Activated CD4-positive, alpha-beta T cell treated with anti-CD3 and anti-CD28 coated beads, Interleukin-2, amount 50 U/mL, for 48 hours (primary cell): ENCODE results near the gene STYK1.
"Not testable (repeated sequence)": the region's sequence is repeated elsewhere in the genome, so short reads cannot be mapped to it uniquely, and the experiment has no call there.

Source experiments
- DNase-seq, 2 experiments: peaks; one replicate each; pipeline ENCODE4 v3.0.0-alpha.2; 2020

Gene STYK1

GRCh38 chr12:10688042-10688441, 14.2 kb upstream of the STYK1 start:
- no peak for DNase-seq

- no peak for DNase-seq
Observed at GRCh38 chr12:10672231-10672868, 1.5 kb downstream of the STYK1 start.

- DNase-seq: no peak
Observed at GRCh38 chr12:10669533-10669932, 4.3 kb downstream of the STYK1 start.

- no peak for DNase-seq
Observed at GRCh38 chr12:10668526-10668925, 5.3 kb downstream of the STYK1 start.

- DNase-seq: no peak
Observed at GRCh38 chr12:10667581-10667980, 6.3 kb downstream of the STYK1 start.

GRCh38 chr12:10664499-10664898, 9.4 kb downstream of the STYK1 start:
- DNase-seq: no peak

- DNase-seq: no peak
Observed at GRCh38 chr12:10663869-10664268, 10.0 kb downstream of the STYK1 start.

GRCh38 chr12:10661338-10661737, 12.5 kb downstream of the STYK1 start:
- no peak for DNase-seq

GRCh38 chr12:10654003-10654402, 19.8 kb downstream of the STYK1 start:
- no peak for DNase-seq

- DNase-seq: no peak
Observed at GRCh38 chr12:10652192-10652591, 21.7 kb downstream of the STYK1 start.

- not testable (repeated sequence) for DNase-seq
Observed at GRCh38 chr12:10646576-10646975, 27.3 kb downstream of the STYK1 start.

- DNase-seq: no peak
Observed at GRCh38 chr12:10645910-10646309, 27.9 kb downstream of the STYK1 start.

GRCh38 chr12:10641735-10642500, 31.9 kb downstream of the STYK1 start:
- DNase-seq: no peak

- no peak for DNase-seq
Observed at GRCh38 chr12:10638728-10639127, 35.1 kb downstream of the STYK1 start.

- DNase-seq: no peak
Observed at GRCh38 chr12:10636611-10637010, 37.2 kb downstream of the STYK1 start.

GRCh38 chr12:10636124-10636523, 37.7 kb downstream of the STYK1 start:
- no peak for DNase-seq

GRCh38 chr12:10635306-10635705, 38.5 kb downstream of the STYK1 start:
- no peak for DNase-seq

- DNase-seq: no peak
Observed at GRCh38 chr12:10634427-10634826, 39.4 kb downstream of the STYK1 start.

GRCh38 chr12:10633541-10633940, 40.3 kb downstream of the STYK1 start:
- no peak for DNase-seq

- no peak for DNase-seq
Observed at GRCh38 chr12:10632226-10632625, 41.6 kb downstream of the STYK1 start.

- no peak for DNase-seq
Observed at GRCh38 chr12:10624605-10625004, 49.2 kb downstream of the STYK1 start.

- no peak for DNase-seq
Observed at GRCh38 chr12:10623131-10623530, 50.7 kb downstream of the STYK1 start.

- no peak for DNase-seq
Observed at GRCh38 chr12:10621278-10621677, 52.6 kb downstream of the STYK1 start.

GRCh38 chr12:10620078-10620779, 53.6 kb downstream of the STYK1 start:
- no peak for DNase-seq
